Measurements from ENCODE around the gene SETD5.

Gene SETD5

GRCh38 chr3:9402410-9403228, 5.2 kb downstream of the SETD5 start:
- H3K4me3 ChIP-seq = peak overlapping the region; percentile 88
- H3K9ac ChIP-seq (ENCODE audit: insufficient read length) = no peak overlapping the region
- no peaks in the 10 kb centered on the region; the same call in 1 of the 2 replicates for H3K36me3 ChIP-seq (ENCODE audit: insufficient read depth, low read length)
- TF ChIP-seq POLR2AphosphoS5 (IDR thresholded peaks at IDR 0.05; ENCODE audit: borderline replicate concordance, low read depth, low read length) (no peak), FOXP2 (optimal IDR thresholded peaks at IDR 0.05; ENCODE audit: control extremely low read depth, extremely low read length, insufficient read depth) (no peak), EZH2 (IDR thresholded peaks at IDR 0.05) (no peak)
- H3K9me3 ChIP-seq (ENCODE audit: low read depth, low read length) = no peaks in the 10 kb centered on the region
- H3K27ac ChIP-seq = no peak overlapping the region
- no peak for DNase-seq (ENCODE audit: low read depth, low spot score)

- H3K4me3 ChIP-seq = no peak overlapping the region
- H3K27ac ChIP-seq = no peak overlapping the region
- no peak for DNase-seq (ENCODE audit: low read depth, low spot score)
- no peak overlapping the region for H3K9ac ChIP-seq (ENCODE audit: insufficient read length)
- H3K9me3 ChIP-seq (ENCODE audit: low read depth, low read length) = no peaks in the 10 kb centered on the region
- TF ChIP-seq POLR2AphosphoS5 (IDR thresholded peaks at IDR 0.05; ENCODE audit: borderline replicate concordance, low read depth, low read length) (no peak), FOXP2 (optimal IDR thresholded peaks at IDR 0.05; ENCODE audit: control extremely low read depth, extremely low read length, insufficient read depth) (no peak), EZH2 (IDR thresholded peaks at IDR 0.05) (no peak)
- H3K36me3 ChIP-seq (ENCODE audit: insufficient read depth, low read length) = no peaks in the 10 kb centered on the region; the same call in 1 of the 2 replicates
Measured at GRCh38 chr3:9403463-9403862, 6.0 kb downstream of the SETD5 start.

DNA sequence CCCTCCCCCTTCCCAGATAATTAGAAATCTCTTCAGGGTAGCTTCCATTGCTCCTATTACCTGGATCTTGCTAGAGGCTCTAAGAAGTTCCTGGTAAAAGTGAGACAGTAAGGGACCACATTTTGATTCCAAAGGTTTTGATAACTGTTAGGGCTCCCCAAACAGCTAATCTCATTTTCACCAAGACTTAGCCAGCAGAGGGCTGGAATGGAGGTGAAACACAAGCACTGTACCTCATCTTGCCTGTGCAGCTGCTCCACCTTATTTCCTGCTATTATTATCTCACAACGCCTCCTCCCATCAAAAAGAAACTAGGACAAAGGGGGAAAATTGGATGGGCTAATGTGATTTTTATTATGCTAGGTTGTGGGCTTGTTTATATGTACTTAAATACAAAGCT, 7.3 kb downstream of the SETD5 start:
- Histone ChIP-seq H3K9ac (ENCODE audit: insufficient read length) (no peak overlapping the region), H3K9me3 (ENCODE audit: low read depth, low read length) (no peaks in the 10 kb centered on the region; the same call in 1 of the 2 replicates), H3K36me3 (ENCODE audit: insufficient read depth, low read length) (peaks cover under 1% of the 10 kb centered on the region), H3K4me3 (no peak overlapping the region), H3K27ac (no peak overlapping the region)
- no peak for DNase-seq (ENCODE audit: low read depth, low spot score)
- TF ChIP-seq POLR2AphosphoS5 (IDR thresholded peaks at IDR 0.05; ENCODE audit: borderline replicate concordance, low read depth, low read length) (no peak), EZH2 (IDR thresholded peaks at IDR 0.05) (no peak), FOXP2 (optimal IDR thresholded peaks at IDR 0.05; ENCODE audit: control extremely low read depth, extremely low read length, insufficient read depth) (no peak)

GRCh38 chr3:9405756-9406155, 8.3 kb downstream of the SETD5 start:
- TF ChIP-seq POLR2AphosphoS5 (IDR thresholded peaks at IDR 0.05; ENCODE audit: borderline replicate concordance, low read depth, low read length) (no peak), EZH2 (IDR thresholded peaks at IDR 0.05) (no peak), FOXP2 (optimal IDR thresholded peaks at IDR 0.05; ENCODE audit: control extremely low read depth, extremely low read length, insufficient read depth) (no peak)
- Histone ChIP-seq H3K36me3 (ENCODE audit: insufficient read depth, low read length) (peaks cover 7% of the 10 kb centered on the region), H3K27ac (no peak overlapping the region), H3K9ac (ENCODE audit: insufficient read length) (no peak overlapping the region), H3K4me3 (no peak overlapping the region), H3K9me3 (ENCODE audit: low read depth, low read length) (no peaks in the 10 kb centered on the region; the same call in 1 of the 2 replicates)
- no peak for DNase-seq (ENCODE audit: low read depth, low spot score)

GRCh38 chr3:9406856-9407626, 9.6 kb downstream of the SETD5 start:
- no peak for TF ChIP-seq FOXP2 (optimal IDR thresholded peaks at IDR 0.05; ENCODE audit: control extremely low read depth, extremely low read length, insufficient read depth)
- no peak for TF ChIP-seq POLR2AphosphoS5 (IDR thresholded peaks at IDR 0.05; ENCODE audit: borderline replicate concordance, low read depth, low read length)
- no peak for TF ChIP-seq EZH2 (IDR thresholded peaks at IDR 0.05)

DNA sequence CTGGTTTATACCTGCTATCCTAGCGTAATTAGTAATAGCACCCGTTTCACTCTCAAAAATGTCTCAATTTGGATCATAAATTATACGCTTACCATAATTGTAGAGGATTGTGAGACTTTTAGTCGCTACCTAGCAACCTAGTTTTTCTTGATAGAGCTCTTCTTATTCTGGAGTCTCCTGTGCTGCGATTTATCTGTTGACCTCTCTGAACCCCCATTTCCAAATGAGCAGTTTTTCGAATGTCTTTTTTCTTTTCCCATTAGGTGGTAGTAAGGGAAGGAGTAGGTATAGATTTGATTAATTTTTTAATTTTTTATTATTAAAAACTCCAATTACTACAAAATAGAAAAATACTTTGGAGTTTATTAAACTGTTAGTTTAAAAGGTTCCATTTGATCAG, 10.6 kb downstream of the SETD5 start:
- DNase-seq (ENCODE audit: low read depth, low spot score) = no peak
- peaks cover 7% of the 10 kb centered on the region for H3K36me3 ChIP-seq (ENCODE audit: insufficient read depth, low read length)
- no peaks in the 10 kb centered on the region; the same call in 1 of the 2 replicates for H3K9me3 ChIP-seq (ENCODE audit: low read depth, low read length)
- H3K4me3 ChIP-seq = no peak overlapping the region
- TF ChIP-seq POLR2AphosphoS5 (IDR thresholded peaks at IDR 0.05; ENCODE audit: borderline replicate concordance, low read depth, low read length) (no peak), EZH2 (IDR thresholded peaks at IDR 0.05) (no peak), FOXP2 (optimal IDR thresholded peaks at IDR 0.05; ENCODE audit: control extremely low read depth, extremely low read length, insufficient read depth) (no peak)
- H3K9ac ChIP-seq (ENCODE audit: insufficient read length) = no peak overlapping the region
- no peak overlapping the region for H3K27ac ChIP-seq

More at GRCh38 chr3:9406856-9407626, 9.6 kb downstream of the SETD5 start:
- H3K36me3 ChIP-seq (ENCODE audit: insufficient read depth, low read length) = peaks cover 7% of the 10 kb centered on the region
- no peak overlapping the region for H3K4me3 ChIP-seq
- no peak overlapping the region for H3K27ac ChIP-seq
- H3K9me3 ChIP-seq (ENCODE audit: low read depth, low read length) = no peaks in the 10 kb centered on the region; the same call in 1 of the 2 replicates
- no peak overlapping the region for H3K9ac ChIP-seq (ENCODE audit: insufficient read length)
- no peak for DNase-seq (ENCODE audit: low read depth, low spot score)

GRCh38 chr3:9408546-9408945, 11.1 kb downstream of the SETD5 start:
- DNase-seq (ENCODE audit: low read depth, low spot score) = no peak
- no peak overlapping the region for H3K4me3 ChIP-seq
- TF ChIP-seq POLR2AphosphoS5 (IDR thresholded peaks at IDR 0.05; ENCODE audit: borderline replicate concordance, low read depth, low read length) = no peak
- no peak for TF ChIP-seq FOXP2 (optimal IDR thresholded peaks at IDR 0.05; ENCODE audit: control extremely low read depth, extremely low read length, insufficient read depth)
- no peak overlapping the region for H3K9ac ChIP-seq (ENCODE audit: insufficient read length)
- no peaks in the 10 kb centered on the region; the same call in 1 of the 2 replicates for H3K9me3 ChIP-seq (ENCODE audit: low read depth, low read length)
- peaks cover 7% of the 10 kb centered on the region for H3K36me3 ChIP-seq (ENCODE audit: insufficient read depth, low read length)
- no peak overlapping the region for H3K27ac ChIP-seq

Measured in SK-N-MC (cell line).